H9 (cell line): ENCODE data around the gene NPDC1. TPM values are rescaled to one million over a fixed set of nuclear protein-coding genes. Genes with fewer than 3 reads are reported as not detected.

ENCODE experiments used
- DNase-seq: peaks from one replicate; pipeline ENCODE4 v3.0.0-alpha.2; 2017
- H2AFZ ChIP-seq: one replicate; pipeline ENCODE4 v1.6.1; 2013; ENCODE audit warnings: mild to moderate bottlenecking, low read length, control low read depth, moderate library complexity
- H2AK5ac ChIP-seq: 2 replicates; pipeline ENCODE4 v1.6.1; 2013; ENCODE audit warnings: low read length, control low read depth, mixed read lengths; ENCODE audit not compliant: insufficient read length
- H2BK120ac ChIP-seq: one replicate; pipeline ENCODE4 v1.6.1; 2013; ENCODE audit warnings: low read depth, mild to moderate bottlenecking, low read length, control low read depth, inconsistent platforms; ENCODE audit not compliant: poor library complexity, severe bottlenecking
- H2BK12ac ChIP-seq: 2 replicates; pipeline ENCODE4 v1.6.1; 2013; ENCODE audit warnings: low read length, control low read depth, mixed read lengths, low read depth; ENCODE audit not compliant: insufficient read length
- H2BK15ac ChIP-seq: 2 replicates; pipeline ENCODE4 v1.6.1; 2013; ENCODE audit warnings: low read depth, low read length, control low read depth
- H2BK20ac ChIP-seq: one replicate; pipeline ENCODE4 v1.6.1; 2013; ENCODE audit warnings: low read depth, mild to moderate bottlenecking, low read length, control low read depth, inconsistent platforms; ENCODE audit not compliant: poor library complexity, severe bottlenecking
- H2BK5ac ChIP-seq: 2 replicates; pipeline ENCODE4 v1.6.1; 2013; ENCODE audit warnings: low read length, control low read depth, mixed read lengths; ENCODE audit not compliant: insufficient read length
- H3K14ac ChIP-seq: 2 replicates; pipeline ENCODE4 v1.6.1; 2013; ENCODE audit warnings: low read length, control low read depth; ENCODE audit not compliant: insufficient read depth
- H3K18ac ChIP-seq: 2 replicates; pipeline ENCODE4 v1.6.1; 2013; ENCODE audit warnings: low read depth, mild to moderate bottlenecking, mixed read lengths, low read length, control low read depth; ENCODE audit not compliant: insufficient read length
- H3K23ac ChIP-seq: 2 replicates; pipeline ENCODE4 v1.6.1; 2013; ENCODE audit warnings: low read length, control low read depth, mixed read lengths, low read depth; ENCODE audit not compliant: insufficient read length
- H3K23me2 ChIP-seq: 2 replicates; pipeline ENCODE4 v1.6.1; 2013; ENCODE audit warnings: low read depth, mild to moderate bottlenecking, mixed read lengths, low read length, control low read depth; ENCODE audit not compliant: insufficient read length, poor library complexity, severe bottlenecking
- H3K27ac ChIP-seq: 2 replicates; pipeline ENCODE4 v1.5.1; 2013; ENCODE audit warnings: low read length, control low read depth, mixed read lengths, low read depth; ENCODE audit not compliant: insufficient read length
- H3K27me3 ChIP-seq: 2 replicates; pipeline ENCODE4 v1.6.1; 2013; ENCODE audit warnings: low read length, control low read depth, inconsistent platforms; ENCODE audit not compliant: insufficient read depth
- H3K4ac ChIP-seq: 2 replicates; pipeline ENCODE4 v1.6.1; 2013; ENCODE audit warnings: low read depth, mild to moderate bottlenecking, control low read depth, inconsistent platforms, low read length, moderate library complexity
- H3K4me1 ChIP-seq: 2 replicates; pipeline ENCODE4 v1.6.1; 2013; ENCODE audit warnings: low read length, control low read depth, inconsistent platforms; ENCODE audit not compliant: insufficient read depth
- H3K4me2 ChIP-seq: 2 replicates; pipeline ENCODE4 v1.6.1; 2013; ENCODE audit warnings: low read length, control low read depth, mixed read lengths; ENCODE audit not compliant: insufficient read length, insufficient read depth
- H3K56ac ChIP-seq: 2 replicates; pipeline ENCODE4 v1.6.1; 2013; ENCODE audit warnings: low read depth, mild to moderate bottlenecking, mixed read lengths, low read length, control low read depth; ENCODE audit not compliant: insufficient read length
- H3K79me1 ChIP-seq: 2 replicates; pipeline ENCODE4 v1.6.1; 2013; ENCODE audit warnings: low read depth, mild to moderate bottlenecking, moderate library complexity, low read length, control low read depth, inconsistent platforms; ENCODE audit not compliant: insufficient read depth, poor library complexity, severe bottlenecking
- H3K79me2 ChIP-seq: 2 replicates; pipeline ENCODE4 v1.6.1; 2013; ENCODE audit warnings: low read length, control low read depth, inconsistent platforms; ENCODE audit not compliant: insufficient read depth
- H3K9ac ChIP-seq: 2 replicates; pipeline ENCODE4 v1.6.1; 2013; ENCODE audit warnings: low read length, control low read depth, mixed read lengths; ENCODE audit not compliant: insufficient read length; ENCODE audit errors: extremely low read depth
- H3K9me3 ChIP-seq: one replicate; pipeline ENCODE4 v1.6.1; 2013; ENCODE audit warnings: low read depth, low read length, inconsistent platforms; ENCODE audit not compliant: control insufficient read depth
- H3T11ph ChIP-seq: one replicate; pipeline ENCODE4 v1.6.1; 2013; ENCODE audit warnings: mild to moderate bottlenecking, low read length, control low read depth, inconsistent platforms
- H4K20me1 ChIP-seq: one replicate; pipeline ENCODE4 v1.6.1; 2013; ENCODE audit not compliant: control insufficient read depth, insufficient read length, insufficient read depth
- H4K5ac ChIP-seq: 2 replicates; pipeline ENCODE4 v1.6.1; 2013; ENCODE audit warnings: low read depth, mild to moderate bottlenecking, mixed read lengths, low read length, control low read depth; ENCODE audit not compliant: insufficient read length
- H4K8ac ChIP-seq: replicated peaks from 2 replicates; pipeline ENCODE4 v1.6.1; 2013; ENCODE audit warnings: low read length, control low read depth, mixed read lengths, low read depth; ENCODE audit not compliant: insufficient read length
- H4K91ac ChIP-seq: 2 replicates; pipeline ENCODE4 v1.6.1; 2013; ENCODE audit warnings: low read depth, mild to moderate bottlenecking, moderate library complexity, mixed read lengths, low read length, control low read depth; ENCODE audit not compliant: insufficient read length
- H3K27ac Mint-ChIP-seq, 3 experiments: 2 replicates in 2 of 3; 3 replicates in 1 of 3; pipeline ENCODE4 v1.8.0; 2020 to 2021; ENCODE audit warnings: mixed read lengths in 3 of 3, mild to moderate bottlenecking in 1 of 3, moderate library complexity in 1 of 3
- H3K27me3 Mint-ChIP-seq: 2 replicates; pipeline ENCODE4 v1.8.0; 2021; ENCODE audit warnings: low read depth, mild to moderate bottlenecking, moderate library complexity, mixed read lengths
- H3K36me3 Mint-ChIP-seq, 3 experiments: 2 replicates in 2 of 3; 3 replicates in 1 of 3; pipeline ENCODE4 v1.8.0; 2020 to 2021; ENCODE audit warnings: low read depth in 3 of 3, mixed read lengths in 3 of 3; ENCODE audit not compliant: insufficient read depth in 1 of 3
- H3K4me1 Mint-ChIP-seq, 2 experiments: 2 replicates each; pipeline ENCODE4 v1.8.0; 2020; ENCODE audit warnings: mixed read lengths in 2 of 2
- H3K4me3 Mint-ChIP-seq, 2 experiments: 2 replicates in 1 of 2; 3 replicates in 1 of 2; pipeline ENCODE4 v1.8.0; 2020 to 2021; ENCODE audit warnings: mild to moderate bottlenecking in 2 of 2, mixed read lengths in 2 of 2, moderate library complexity in 1 of 2
- H3K9me3 Mint-ChIP-seq, 2 experiments: 2 replicates in 1 of 2; 3 replicates in 1 of 2; pipeline ENCODE4 v1.8.0; 2020; ENCODE audit warnings: mild to moderate bottlenecking in 2 of 2, mixed read lengths in 2 of 2, moderate library complexity in 1 of 2
- CTCF ChIP-seq: fragments of 200-600 bp; sonication (generic); conservative IDR thresholded peaks from 3 replicates; pipeline ENCODE4 v1.8.0; 2021; ENCODE audit warnings: antibody characterized with exemption, mild to moderate bottlenecking
- WGBS: extraction: QIAGEN DNeasy Blood & Tissue Kit; methylation state at CpG from one replicate; pipeline ENCODE4 v1.1.7; 2013; ENCODE audit warnings: missing lambda C conversion rate, low lambda C conversion rate, mixed read lengths; ENCODE audit not compliant: insufficient read length; ENCODE audit errors: extremely low coverage; 5-methylcytosine and 5-hydroxymethylcytosine counted together
- total RNA-seq: library from RNA; stranded (reverse); gene quantifications from 2 replicates; pipeline ENCODE4 v1.2.1, GENCODE V29; 2021

NPDC1 gene
- total RNA-seq, 1 experiment from 2014 or later: 57.6 TPM

GRCh38 chr9:137055385-137056364 lies 9.7 kb upstream of the NPDC1 start:
- no peak overlapping the region for H3K4me2 ChIP-seq
- no peak overlapping the region for H3K18ac ChIP-seq
- no peak overlapping the region for H3K23ac ChIP-seq
- peaks cover 6% of the 10 kb centered on the region for H3K23me2 ChIP-seq
- H2BK5ac ChIP-seq: no peak overlapping the region
- no peaks in the 10 kb centered on the region for H3K79me1 ChIP-seq
- Mint-ChIP-seq H3K4me1 (peaks cover 2 to 7% of the 10 kb centered on the region in 2 experiments), H3K27ac (no peak overlapping the region), H3K27me3 (peaks cover 57% of the 10 kb centered on the region), H3K4me3 (no peak overlapping the region), H3K9me3 (no peaks in the 10 kb centered on the region), H3K36me3 (no peaks in the 10 kb centered on the region)
- H4K5ac ChIP-seq: no peak overlapping the region
- no peak overlapping the region for H3K27ac ChIP-seq
- no peak overlapping the region for H2BK15ac ChIP-seq
- H3K9ac ChIP-seq: no peak overlapping the region
- H4K91ac ChIP-seq: no peak overlapping the region
- H3K14ac ChIP-seq: no peak overlapping the region
- peaks cover 2% of the 10 kb centered on the region; the same call in 1 of the 2 replicates for H3K27me3 ChIP-seq
- no peak for TF ChIP-seq CTCF
- H2AFZ ChIP-seq: no peak overlapping the region
- no peak overlapping the region for H3K4ac ChIP-seq
- no peak overlapping the region for H2BK12ac ChIP-seq
- no peak overlapping the region for H2AK5ac ChIP-seq
- WGBS: no CpG with 5 or more reads among the region's 28 CpGs
- no peak overlapping the region for H2BK20ac ChIP-seq
- H3K79me2 ChIP-seq: no peaks in the 10 kb centered on the region
- no peak overlapping the region for H4K8ac ChIP-seq
- H3K9me3 ChIP-seq: no peaks in the 10 kb centered on the region
- no peaks in the 10 kb centered on the region for H4K20me1 ChIP-seq
- H3T11ph ChIP-seq: no peak overlapping the region
- H3K56ac ChIP-seq: no peak overlapping the region
- no peaks in the 10 kb centered on the region for H3K4me1 ChIP-seq
- no peak overlapping the region for H2BK120ac ChIP-seq
- no peak for DNase-seq
